Heart left ventricle (tissue), 13 donors: ENCODE results near the gene ARHGAP10.
"Not testable (repeated sequence)": the region's sequence is repeated elsewhere in the genome, so short reads cannot be mapped to it uniquely, and the experiment has no call there.

Experiments used
- CTCF ChIP-seq, 12 donors: fragments of 200-600 bp; sonication (generic) in 4 of 12; IDR thresholded peaks; one replicate each; pipeline versions ENCODE4 v1.5.0 to v1.8.0; 2018 to 2022; ENCODE audit warnings: antibody characterized with exemption in 12 of 12, mild to moderate bottlenecking in 5 of 12
- POLR2A ChIP-seq, 2 donors: fragments of 450-650 bp; IDR thresholded peaks; one replicate each; pipeline ENCODE4 v1.6.1; 2017; ENCODE audit warnings: antibody characterized with exemption in 2 of 2, mild to moderate bottlenecking in 2 of 2, moderate library complexity in 2 of 2
- donor health status: ischemic (EF 13 %, LVEDD 7.1; RV severe dilation, severe dysfunction).
- donor health status: DM: no; HTN: yes; CAD: no.
- donor health status: DM: no; HTN: no; CAD: no.
- donor health status: ischemic (EF 25% LVEDD 6.9; RV normal size, moderate dysfunction).
- donor health status: ischemic (EF 25% LVEDD 5.7; RV mildly dilated, moderate dysfunction).
- donor health status: ischemic (EF 35%, LVEDD 5.7; RV mildly dilated, moderate dysfunction).
- donor health status: nonischemic (EF 11% LVEDD 7.7; RV severe dilation, severe dysfunction).
- donor health status: DM: yes; HTN: yes; CAD: no.
- donor health status: PGD.
- donor health status: ischemic (EF 29% LVEDD 5.4; RV normal size, mild dysfunction).
- donor health status: nonischemic (EF 23%, LVEDD 6.1; RV moderate dilation, normal function).

- not testable (repeated sequence) for TF ChIP-seq POLR2A, CTCF (IDR thresholded peaks at IDR 0.05)
Observed at GRCh38 chr4:147799057-147799456, 67.2 kb downstream of the ARHGAP10 start.
